NCI-H510A (cell line): Measurements from ENCODE around the gene LRRC32.

ENCODE experiments used
- DNase-seq: peaks from one replicate; lab custom pipeline; 2025; lab: John Stamatoyannopoulos, UW

Gene LRRC32

DNA sequence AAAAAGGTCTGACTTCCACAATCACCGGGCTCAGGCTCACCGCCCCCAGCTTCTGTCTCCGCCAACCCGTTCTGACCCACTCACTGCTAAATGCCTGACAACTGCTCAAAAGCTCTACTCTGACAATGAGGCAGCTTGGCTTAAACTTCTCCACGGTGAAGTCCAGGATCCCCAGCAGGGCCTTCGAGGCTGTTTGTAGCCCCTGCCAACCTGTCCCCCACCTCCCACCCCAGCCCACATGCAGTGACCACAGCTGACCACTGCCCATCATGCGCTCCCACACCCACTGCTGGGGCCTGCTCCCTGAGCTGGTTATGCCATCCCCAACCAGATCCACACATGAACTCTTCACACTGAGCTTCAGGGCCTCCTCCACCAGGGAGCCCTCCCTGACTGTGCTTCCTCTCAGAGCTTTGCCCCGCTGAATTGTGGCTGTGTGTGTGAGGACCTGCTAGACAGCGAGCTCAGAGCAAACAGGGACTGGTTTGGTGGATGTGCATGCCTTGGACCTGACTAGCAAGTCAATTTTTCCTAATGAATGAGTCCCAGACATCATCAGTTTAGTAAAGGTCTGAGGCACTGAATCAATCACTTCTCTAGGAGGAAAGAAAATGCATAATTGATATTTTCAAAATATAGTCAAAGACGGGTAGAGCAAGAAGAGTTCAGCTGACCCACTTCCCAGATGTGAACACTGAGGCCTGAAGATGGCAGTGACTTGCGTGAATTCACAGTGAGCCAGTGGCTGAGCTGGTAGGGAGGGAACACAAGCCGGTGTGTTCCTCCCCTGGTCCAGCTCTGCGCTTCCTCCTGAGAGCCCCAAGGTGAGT is 7.7 kb downstream of the LRRC32 start:
- no peak for DNase-seq

DNA sequence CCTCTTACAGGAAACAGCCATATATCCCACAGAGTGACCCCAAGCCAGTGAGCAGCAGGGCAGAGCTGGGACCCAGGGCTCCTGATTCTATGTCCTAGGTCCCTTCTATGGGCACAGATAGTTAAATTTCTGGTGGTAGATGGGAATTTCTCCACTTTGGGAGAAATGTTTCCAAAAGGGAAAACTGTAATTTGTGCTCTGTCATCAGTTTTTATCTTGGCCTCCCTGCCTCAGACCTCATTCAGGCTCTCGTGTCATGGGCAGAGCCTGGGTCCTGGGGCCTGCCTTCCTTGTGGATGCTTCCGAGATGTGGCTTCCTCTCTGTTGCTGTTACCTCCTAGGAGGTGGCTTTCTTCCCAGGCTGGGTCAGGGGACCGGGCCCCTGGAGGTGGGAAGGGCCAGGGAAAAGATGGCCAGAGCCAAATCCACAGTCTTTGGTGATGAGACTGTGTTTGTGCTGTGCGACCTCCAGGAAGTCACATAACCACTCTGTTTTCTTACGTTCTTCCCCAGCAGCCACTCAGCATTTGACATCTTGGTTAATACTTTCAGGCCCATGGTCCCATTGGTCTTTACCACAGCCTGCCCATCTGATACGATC is 8.6 kb downstream of the LRRC32 start:
- DNase-seq, result no peak

DNA sequence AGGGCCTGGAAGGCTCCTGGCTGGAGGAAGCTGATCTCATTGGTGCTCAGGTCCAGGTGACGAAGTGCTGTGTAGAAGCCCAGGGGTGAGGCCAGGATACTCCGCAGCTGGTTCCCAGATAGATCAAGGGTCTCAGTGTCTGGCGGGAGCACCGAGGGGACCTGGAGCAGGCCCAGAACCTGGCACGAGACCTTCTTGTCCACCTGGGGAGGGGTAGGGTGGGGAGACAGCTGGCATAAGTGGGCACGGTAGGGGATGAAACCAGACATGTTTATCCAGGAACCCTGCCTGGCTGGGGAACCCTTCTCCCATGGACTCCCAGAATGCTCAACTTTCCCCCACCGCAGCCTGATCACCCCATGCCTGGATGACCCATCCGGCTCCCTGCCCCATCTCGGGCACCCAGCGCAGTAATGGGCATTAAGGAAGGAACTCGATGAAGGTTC is 9.2 kb downstream of the LRRC32 start:
- no peak for DNase-seq

DNA sequence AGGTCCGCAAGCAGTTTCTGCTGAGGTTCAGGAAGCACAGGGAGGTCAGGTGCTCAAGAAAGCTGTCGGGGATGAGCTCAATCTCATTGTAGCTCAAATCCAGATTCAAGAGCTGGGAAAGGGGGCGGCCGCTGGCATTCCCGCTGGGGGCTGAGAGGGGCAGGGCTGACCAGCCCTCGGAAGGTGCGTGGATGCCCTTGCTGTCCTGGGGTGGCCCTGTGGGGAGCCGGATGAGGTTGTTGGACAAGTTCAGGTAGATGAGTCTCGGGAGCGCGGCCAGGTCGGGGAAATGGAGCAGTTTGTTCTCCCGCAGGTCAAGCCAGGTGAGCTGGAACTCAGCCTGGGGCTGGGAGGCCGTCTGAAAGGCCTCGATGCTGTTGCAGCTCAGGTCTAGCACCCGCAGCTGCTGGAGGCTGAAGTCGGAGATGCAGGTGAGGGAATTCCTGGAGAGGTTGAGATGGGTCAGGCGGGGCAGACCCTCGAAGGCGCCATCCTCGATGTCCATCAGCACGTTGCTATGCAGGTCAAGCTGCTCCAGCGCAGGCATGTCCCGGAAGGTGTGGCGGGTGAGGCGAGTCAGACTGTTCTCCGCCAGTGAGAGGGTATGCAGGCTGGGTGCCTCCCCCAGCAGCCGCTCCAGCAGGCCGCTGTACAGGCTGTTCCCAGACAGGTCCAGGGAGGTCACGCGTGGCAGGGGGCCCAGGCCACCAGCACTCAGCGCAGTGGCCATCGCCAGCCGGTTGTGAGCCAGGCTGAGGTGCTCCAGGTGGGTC is 9.8 kb downstream of the LRRC32 start:
- DNase-seq, result no peak

DNA sequence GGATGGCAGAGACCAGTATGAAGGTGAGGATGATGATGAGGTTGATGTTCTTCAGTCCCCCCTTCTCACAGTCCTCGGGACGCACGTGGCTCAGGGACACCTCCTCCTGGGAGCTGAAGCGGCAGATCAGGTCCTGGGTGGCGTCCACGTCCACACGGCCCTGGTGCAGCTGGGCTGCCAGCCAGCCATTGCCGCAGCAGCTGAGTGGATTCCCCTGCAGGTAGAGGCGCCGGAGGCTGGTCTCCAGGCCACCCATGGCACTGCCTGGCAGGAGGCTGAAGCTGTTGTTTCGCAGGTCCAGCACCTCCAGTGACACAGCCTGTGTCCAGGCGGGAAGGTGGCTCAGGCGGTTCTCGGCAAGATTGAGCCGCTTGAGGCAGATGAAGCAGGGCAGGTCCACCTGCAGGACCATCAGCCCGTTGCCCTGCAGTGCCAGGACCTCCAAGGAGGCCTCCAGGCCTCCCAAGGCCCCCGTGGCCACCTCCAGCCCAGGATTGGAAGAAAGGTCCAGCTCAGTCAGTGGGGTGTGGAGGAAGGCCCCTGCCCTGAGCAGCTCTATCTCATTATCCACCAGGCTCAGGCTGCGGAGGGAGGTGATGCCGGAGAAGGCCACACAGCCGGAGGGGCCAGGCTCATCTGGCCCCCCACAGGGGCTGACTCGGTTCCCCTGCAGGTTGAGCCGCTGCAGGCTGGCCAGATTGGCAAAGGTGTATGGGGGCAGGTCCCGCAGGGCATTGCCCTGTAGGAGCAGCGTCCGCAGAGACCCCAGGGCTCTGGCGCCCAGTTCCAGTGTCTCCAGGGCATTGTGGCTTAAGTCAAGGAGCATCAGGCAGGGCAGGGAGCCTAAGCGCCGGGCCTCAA is 10.6 kb downstream of the LRRC32 start:
- no peak for DNase-seq

DNA sequence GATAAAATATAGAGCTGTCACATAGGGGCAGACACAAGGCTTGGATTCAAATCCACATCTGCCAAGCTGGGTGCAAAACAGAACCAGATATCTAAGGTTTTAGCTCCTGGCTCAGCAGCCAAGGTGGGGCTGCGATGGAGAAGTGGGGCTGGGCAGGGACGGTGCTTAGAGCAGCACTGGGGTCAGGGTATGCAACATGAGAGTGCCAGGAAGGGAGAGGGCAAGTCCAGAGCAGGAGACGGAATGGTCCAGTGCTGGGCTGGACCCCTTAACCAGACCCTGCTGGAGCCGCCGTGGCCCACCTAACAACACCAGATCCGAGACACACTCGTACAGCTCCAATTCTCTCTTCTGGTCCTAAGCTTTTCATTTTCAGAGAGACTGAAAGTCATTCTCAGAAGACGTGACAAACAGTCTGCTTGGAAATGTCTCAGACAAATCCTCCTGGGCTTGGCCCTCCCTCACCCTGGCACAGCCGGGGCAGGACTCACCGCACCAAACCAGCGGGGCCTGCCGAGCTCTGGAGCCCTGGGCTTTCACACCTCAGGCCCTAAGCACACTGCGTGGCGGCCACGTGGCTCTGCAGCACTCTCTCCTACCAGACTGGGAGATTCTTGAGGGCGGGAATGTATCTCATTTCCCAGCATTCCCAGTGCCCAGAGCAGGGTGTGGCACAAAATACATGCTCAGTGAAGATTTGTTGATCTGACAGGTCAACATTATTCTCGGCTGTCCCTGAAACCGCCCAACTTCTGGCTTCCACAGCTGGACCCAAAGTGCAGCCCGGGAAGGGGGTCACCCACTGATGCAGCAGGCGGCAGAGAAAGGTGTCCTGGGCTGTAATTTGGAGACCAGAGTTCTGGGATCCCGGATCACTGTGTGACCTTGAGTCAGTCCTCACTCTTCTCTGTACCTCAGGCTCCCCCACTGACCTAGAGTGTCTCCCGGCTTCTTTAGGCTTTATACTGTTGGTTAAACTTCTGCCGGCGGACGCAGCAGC is 11.6 kb downstream of the LRRC32 start:
- DNase-seq, result no peak

DNA sequence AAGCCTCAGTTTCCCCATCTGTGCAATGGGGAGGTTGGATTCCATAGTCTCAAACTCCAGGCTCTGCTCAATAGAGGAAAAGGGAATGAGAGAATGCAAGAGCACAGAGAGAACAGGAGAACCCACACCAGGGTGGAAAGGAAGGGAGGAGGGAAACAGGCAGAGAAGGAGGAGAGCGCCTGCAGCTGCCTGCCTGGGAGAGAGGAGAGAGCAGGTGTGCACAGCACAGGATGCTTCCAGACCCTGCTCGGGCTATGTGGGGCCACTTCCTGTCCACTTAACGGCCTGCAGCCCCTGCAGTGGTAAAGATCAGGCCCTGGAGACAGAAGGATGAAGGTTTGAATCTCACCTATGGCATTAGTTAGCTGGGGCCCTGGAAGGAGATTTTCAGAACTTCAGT is 12.3 kb downstream of the LRRC32 start:
- no peak for DNase-seq

DNA sequence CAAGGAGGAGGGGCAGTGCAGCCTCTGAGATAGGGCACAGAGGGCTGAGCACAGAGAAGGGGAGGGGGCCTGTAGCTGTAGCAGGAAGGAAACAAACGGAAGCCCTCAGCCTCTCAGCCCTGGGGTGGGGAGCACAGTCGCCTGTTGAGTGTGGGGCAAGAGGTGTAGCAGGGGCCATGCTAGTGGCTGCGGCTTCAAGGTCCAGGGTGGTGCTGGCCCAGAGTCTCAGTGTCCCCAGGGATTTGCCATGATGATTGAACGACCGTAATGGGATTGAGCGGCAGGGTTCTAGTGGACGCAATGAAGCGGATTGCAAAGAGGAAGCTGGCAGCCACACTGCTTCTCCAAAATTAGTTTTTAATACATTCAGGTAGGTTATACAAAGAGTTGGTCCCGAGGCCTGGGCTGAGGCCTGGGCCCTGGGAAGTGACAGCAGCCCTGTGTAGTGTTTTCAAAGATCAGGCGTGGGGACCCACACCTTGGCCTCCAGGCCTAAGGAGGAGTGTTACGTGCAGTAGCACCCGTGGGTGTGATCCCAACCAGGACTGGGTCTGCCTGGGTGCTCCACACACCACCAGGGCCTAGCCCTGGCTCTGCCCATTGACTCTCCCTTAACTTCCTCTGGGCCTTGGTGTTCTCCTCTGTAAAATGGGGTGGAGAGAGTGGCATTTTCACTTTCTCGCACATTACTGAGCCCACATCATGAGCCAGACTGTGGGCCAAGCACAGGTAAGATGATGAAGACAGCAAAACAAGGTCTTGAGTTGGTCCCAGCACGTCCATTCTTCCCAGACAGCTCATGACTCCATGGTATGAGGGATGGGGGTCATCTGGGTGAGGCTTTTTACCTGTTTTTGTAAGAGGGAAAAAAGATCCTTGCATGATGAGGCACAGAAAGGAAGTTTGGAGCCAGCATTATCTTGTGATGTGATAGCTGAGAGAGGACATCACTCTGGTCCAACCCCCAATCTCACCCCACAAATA is 13.1 kb downstream of the LRRC32 start:
- DNase-seq, result no peak

DNA sequence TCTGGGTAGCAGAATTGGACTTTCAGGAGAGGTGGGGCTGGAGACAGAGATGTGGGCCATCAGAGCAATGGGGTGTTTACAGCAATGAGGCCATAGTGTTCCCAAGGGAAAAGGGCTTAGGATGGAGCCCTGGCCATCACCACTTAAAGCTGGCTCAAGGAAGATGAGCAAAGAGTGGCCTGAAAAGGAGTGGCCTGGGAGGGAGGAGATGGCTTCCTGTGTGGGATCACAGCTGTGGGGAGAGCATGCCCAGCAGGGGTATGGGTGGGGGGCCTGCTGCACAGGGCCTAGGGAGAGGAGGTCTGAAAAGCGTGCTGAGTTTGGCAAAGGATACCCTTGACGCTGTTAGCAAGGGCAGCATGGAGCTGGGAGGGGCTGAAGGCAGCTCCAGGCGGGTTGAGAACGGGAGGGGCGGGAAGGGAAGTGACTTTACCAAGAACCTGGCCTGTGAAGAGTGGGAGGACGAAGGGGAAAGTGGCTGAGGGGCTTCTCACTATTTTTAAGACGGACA is 13.9 kb downstream of the LRRC32 start:
- DNase-seq, result no peak

DNA sequence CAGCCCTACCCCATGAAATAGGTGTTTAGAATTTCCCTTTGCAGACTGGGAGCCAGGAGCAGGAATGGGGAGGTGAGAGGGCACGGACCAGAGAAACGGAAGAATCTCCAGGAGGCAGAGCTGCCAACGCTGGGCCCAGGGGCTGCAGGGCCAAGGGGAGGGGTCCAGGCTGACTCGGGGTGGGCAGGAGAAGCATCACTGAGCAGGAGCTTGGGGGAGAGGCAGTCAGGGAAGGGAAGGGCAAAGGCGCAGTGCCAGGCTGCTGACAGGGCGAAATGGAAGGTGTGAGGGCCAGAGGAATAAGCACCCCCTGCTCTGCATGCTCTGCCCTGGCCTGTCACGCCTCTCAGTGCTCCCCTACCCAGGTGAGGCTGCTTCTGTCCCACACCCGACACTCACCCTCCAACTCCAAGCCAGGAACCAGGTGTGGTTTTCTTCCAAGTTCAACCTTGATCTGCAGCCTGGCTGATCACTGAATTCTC is 14.5 kb downstream of the LRRC32 start:
- no peak for DNase-seq

DNA sequence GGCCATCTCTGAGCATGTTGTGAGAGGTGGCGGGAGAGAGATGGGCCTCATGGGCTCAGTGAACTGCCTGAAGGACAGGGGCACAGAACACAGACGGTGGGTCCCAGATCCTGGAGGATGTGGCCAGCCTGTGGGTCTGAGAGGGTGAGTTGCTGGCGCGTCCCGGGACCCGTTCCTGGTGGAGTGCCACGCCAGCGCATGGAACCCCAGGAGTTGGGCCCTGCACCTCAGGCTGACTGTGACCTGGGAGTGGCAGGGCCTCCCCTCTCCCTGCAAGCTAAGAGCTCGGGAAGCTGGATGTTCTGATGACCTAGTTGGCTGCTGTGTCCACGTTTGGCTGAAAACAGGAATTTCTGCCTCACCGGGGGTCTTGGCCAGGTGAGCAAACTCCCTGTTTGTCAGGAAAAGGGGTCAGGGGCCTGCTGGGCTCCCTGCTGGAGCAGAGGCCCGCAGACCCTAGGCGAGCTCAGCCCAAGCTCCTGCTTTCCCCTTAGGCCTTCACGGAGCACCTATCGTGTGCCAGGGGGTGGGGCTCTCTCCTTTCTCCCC is 15.0 kb downstream of the LRRC32 start:
- DNase-seq, result no peak

DNA sequence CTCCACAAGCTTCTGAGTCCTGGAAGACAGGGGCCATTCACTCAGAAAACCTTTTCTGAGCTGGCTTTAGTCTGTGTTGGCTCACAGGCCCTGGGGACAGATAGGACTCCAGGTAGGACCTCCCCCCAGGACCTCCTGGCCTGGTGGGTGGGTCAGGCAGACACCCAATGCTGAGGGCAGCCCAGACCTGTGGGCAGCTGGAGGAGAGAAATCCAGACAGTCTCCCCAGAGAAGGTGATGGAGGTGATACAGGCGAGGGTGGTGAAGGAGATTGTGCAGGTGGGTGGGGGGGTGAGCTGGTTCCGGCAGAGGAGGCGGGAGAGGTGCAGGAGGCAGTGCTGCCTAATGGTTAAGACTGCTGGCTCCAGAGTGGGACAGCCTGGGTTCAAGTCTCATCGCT is 15.6 kb downstream of the LRRC32 start:
- DNase-seq, result no peak

DNA sequence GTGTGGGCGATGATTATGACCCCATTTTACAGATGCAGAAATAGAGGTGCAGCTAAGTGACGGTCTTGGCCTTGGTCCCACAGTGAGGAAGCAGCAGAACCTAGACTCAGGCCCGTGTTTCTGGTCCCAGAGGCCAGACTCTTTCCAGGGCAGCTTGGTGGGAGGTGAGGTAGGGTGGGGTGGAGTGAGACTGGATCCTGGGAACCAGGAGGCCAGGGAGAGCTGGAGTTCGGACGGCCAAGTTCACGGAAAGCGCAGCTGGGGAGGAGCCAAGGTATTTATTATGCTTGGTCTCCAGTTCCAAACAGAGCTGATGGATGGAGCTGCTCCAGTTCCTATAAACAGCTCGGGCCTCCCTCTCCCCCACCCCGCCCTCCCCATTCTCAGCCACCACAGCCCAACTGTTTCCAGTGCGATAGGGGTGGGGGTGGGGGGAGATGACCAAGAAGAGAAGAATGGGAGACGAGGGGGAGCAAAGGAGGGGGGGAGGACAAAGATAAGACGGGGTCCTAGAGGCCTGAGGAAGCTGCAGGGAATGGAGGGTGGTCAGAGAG is 16.2 kb downstream of the LRRC32 start:
- no peak for DNase-seq

DNA sequence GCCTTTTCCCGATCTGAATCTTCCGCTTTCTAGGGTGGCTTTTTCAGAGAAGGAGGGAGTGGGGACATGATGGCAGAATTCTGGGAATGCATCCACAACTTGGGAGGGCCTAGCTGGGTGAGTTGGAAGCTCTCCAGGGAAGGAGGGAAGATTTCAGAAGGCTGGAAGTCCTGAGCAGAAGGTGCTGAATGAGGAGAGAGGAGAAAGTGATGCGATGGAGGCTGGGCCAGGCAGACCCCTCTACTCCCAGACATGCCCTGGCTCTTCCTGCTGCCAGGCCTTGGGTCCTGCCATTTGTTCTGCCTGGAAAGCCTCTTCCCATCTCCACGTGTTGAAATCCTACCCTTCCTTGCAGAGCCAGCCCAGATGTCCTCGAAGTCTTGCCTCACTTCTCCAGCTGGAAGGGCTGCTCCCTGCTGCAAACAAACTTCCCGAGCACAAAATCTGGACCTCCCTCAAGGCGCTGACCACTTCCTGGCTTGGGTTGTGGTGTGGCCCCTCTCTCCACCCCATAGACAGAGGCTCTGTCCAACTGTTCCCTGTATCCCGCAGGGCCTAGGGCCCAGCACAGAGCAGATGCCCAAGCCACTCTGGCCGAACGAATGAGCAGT is 16.8 kb downstream of the LRRC32 start:
- no peak for DNase-seq

DNA sequence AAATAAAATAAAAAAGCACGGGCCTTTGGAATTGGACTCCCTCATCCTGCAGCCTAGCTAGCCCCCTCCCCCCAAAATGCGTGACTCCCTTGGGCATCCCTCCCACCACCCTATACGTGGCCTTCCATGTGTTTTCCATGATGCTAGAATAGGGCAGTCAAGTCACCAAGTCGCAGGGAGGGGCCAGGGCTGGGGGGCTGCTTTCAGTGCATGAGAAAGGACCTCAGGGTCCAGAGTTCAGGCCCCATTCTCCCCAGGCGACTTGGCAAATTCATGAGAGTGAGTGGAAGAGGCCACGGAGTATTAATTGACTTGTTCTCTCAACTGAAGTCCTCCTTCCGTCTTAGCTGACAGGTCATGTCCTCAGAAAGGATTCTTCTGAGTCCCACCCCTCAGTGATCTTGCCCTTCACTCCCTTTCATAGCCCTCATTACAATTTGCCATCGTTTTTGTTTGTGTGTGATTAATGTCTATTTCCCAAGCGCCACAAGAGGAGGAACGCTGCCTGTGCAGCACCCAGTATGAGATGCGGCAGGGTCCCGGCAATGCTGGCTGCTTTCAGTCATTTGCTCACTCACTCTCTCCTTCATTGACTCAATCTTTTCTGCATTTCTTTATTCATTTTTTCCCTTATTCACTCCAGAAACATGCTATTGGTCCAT is 17.4 kb downstream of the LRRC32 start:
- DNase-seq, result no peak

DNA sequence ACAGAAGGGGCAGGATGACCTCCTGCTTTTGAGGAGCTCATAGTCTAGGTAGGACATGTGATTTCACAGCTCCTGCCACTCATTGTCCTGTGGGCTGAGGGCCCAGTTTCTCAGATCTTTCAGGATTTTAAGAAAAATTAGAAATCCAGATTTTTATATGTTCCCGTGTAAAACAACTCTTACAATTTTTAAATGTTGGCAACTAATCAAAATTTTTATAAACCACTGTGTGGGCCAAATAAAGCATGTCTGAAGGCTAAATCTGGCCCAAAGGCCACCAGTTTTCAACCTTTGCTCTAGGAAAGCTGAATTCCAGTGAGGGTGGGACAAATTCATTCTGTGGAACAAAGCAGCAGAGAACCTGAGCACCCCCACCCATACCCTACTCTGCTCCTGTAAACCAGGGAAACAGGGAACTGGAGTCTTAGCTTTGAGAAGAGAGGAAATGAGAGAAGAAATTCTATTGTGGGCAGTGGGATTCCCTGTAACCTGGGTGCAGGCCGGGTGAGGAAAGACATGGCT is 20.6 kb downstream of the LRRC32 start:
- no peak for DNase-seq

DNA sequence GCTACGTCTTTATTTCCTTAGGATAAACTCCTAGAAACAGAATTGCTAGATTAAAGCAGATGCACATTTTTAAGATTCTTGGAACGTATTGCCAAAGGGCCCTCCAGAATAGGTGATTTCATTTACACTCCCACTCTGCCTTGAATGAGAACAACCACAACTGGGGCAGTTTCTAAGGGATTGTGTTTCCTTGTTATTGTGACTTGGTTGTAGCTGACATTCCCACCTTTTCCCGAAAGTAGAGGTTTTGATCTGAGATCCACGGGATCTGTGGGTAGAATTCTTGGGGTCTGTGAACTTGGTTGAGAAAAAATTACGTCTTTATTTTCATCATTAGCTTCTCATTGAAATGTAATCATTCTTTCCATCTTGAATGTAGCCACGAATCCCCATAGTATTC is 21.5 kb downstream of the LRRC32 start:
- no peak for DNase-seq
